SW480 (cell line): ENCODE measurements around the gene RACK1.
"Not testable (repeated sequence)": the region's sequence is repeated elsewhere in the genome, so short reads cannot be mapped to it uniquely, and the experiment has no call there.

ENCODE experiments used
- DNase-seq: peaks from one replicate; pipeline ENCODE4 v3.0.0-alpha.2; 2016; ENCODE audit warnings: low spot score

RACK1 gene

DNA sequence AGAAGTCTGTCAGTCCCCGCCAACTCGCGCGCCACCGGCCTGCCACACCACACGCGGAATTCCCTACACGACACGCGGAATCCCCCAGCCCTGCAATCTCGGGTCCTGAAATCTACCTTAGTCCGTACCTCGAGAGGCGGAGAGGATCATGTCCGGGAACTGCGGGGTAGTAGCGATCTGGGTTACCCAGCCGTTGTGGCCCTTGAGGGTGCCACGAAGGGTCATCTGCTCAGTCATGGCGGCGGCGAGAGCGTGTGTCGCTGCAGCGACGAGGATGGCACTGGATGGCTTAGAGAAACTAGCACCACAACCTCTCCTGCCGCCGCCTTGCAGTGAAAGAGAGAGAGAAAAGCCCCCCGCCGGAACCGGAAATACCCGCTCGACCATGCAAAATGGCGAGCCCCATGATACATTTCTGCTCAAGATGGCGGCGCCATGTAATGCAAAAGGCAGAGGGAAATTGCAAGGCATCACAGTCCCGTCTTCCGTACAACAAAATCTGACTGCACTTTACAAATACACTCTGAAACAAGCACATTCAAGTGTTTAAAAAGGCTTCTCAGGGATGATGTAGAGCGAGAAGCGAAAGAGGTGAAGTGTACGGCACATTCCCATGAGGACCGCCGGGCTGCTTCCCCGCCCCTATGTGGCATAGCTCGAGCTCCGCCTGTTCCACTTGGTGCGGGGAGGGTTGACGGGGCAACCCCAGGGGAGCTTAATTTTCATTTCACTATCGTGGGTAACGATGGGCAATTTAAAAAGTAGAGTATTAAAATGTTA is at the start of gene RACK1:
TSS of gene RACK1 (minus strand) at position 343 of the 780 bp plus-strand sequence. CDS start at position 237, 106 bp downstream.
- DNase-seq = peak; percentile 93

DNA sequence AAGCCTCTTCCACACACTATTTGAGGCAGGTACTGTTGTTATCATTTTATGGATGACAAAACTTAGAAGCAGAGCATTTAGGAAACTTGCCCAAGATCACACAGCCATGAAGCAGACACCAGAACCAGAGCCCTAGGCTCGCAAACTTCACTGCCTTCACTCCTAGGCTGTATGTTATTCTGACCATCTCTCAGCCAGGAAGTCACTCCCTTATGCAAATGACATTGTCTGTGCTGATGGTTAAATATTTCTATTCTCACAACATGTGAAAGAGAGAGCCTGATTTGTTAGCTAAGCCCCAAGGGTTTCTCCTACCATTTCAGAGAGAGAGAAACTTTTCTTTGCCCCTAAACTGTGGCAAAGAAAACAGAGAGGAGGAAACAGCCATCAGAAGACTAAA is 43.6 kb upstream of the RACK1 start:
- not testable (repeated sequence) for DNase-seq

DNA sequence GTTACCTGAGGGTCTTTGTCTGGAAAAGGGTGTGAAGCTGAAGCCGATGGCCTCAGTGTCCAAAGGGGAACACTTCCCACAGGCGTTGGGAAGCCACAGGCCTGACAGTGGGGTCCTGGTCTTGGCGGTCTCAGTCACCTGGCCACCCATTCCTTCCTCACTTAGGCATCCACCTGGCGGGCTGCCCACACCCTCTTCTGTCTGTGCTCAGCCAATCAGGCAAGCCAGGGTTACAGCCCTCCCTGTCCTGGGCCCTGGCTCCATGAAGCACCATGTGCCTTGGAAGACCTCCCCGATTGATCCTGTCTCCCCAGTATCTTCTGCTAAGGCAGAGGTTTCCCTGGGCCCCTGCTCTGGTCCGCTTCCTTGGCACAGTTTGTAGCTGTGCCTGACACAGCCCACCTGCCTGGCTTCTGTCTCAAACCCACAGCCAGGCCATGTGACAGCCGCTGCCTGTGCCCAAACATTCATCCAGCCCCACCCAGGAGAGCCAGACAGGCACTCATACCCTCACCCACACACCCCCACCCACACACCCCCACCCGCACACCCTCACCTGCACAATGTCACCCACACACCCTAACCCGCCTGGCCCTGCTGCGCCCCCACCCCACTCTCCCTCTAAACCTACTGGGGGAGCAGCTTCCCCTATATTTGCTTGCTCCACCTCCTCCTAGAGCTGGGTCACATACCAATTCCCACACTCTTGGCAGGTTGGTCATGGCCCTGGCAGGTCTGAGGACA is 42.4 kb upstream of the RACK1 start:
- DNase-seq = not testable (repeated sequence)

DNA sequence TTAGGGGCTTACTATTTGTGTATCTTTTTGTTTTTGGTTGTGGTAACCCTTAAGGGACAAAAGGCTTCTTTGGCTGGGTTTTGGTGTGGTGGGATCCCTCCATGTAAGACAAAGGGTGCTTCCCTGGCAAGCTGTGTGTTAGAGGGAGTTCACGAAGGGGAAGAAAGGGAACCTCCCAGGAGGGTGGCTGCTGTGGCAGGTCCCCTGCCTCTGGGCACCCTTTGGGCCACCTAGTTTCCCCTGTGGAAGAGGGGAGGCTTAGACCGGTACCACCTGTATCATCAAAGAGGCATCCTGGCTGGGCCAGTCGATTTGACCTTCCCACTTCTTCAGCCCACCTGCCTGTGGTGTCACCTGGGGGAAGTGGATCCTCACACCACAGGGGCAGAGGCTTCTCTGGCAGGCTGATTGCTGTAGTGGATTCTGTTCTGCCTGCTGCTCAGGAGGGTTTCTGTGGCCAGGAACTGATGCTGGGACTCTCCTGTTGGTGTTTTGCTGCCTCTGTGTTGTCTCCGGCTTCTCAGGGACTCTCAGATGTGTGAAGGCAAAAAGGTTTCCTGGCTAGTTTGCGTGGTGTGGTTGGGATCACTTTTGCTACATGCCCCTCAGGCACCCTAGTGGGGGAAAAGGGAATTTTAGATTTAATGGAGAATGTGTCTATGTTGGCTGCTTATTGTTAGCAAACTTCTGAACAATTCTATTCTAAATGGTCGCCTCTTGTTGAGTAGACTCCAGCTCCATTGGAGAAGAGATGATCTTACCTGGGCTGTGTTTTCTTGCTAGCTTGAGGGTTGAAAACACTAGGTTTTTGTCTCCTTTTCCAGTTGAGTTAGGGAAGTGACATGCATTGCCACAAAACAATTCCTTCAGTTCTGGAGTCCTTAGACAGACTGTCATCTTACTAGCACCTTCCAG is 40.4 kb upstream of the RACK1 start:
- not testable (repeated sequence) for DNase-seq

DNA sequence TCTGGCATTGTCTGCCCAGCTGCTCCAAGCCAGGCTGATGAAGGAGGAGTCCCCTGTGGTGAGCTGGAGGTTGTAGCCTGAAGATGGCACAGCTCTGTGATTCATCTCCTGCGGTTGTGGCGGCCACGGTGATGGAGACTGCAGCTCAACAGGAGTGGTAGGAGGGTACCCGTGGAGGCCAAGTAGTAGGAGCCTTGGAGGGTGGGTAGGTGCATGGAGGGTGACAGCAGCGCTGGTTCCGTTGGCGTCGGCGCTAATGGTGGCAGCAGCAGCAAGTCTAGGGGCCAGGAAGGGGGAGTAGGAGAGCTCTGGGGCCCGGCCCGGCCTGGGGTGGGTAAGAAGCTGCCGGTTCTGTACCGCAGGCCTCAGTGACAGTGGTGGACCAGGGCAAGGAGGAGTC is 39.6 kb upstream of the RACK1 start:
- no peak for DNase-seq

DNA sequence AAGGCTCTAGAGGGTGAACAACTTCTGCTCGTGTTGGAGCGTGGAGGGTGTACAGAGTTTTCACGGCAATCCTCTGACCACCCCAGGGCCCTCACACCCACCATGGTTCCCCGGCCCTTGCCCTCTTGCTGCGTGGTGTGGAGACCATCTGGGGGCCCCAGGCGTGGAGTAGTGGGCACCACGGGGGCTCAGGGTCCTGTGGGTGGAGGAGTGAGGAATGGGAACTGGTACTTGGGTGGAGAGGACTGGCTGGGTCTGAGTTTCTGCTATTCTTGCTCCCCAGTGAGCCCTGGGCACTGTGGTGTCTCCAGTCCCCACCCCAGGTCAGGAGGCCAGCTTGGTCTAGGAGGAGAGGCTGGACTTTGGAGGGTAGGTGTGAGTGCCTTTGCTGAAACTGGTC is 39.2 kb upstream of the RACK1 start:
- no peak for DNase-seq

DNA sequence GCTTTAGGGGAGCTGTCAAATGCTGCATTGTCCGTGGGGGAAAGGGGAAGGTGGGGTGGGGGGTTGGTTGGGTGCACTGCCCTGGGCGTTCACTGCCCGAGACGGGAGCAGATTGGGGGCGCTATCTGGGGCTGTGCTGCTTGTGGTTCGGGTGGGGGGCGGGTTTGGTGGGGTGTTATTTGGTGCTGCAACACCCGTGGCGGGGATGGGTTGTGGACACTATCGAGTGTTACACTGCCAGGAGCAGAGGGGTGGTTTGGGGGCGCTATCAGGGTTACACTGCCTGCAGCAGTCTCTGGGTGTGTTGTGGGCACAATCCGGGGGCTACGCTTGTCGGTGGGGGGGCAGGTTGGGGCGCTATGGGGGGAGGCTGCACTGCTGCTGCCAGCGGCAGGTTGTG is 38.7 kb upstream of the RACK1 start:
- not testable (repeated sequence) for DNase-seq

DNA sequence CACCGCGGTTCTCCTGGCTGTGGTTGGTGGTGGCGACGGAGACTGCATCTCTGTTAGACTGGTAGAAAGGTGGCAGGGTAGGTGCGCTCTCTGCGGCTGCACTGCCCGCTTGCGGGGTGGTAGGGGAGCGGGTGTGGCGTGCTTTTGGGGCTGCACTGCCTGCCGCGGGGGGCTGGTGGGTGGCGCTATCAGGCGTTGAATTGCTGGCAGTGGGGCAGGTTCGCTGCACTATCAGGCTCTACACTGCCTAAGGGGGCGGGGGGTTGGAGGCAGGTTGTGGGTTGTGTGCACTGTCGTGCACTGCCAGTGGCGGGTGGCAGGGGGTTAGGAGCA is 38.2 kb upstream of the RACK1 start:
- DNase-seq = no peak

DNA sequence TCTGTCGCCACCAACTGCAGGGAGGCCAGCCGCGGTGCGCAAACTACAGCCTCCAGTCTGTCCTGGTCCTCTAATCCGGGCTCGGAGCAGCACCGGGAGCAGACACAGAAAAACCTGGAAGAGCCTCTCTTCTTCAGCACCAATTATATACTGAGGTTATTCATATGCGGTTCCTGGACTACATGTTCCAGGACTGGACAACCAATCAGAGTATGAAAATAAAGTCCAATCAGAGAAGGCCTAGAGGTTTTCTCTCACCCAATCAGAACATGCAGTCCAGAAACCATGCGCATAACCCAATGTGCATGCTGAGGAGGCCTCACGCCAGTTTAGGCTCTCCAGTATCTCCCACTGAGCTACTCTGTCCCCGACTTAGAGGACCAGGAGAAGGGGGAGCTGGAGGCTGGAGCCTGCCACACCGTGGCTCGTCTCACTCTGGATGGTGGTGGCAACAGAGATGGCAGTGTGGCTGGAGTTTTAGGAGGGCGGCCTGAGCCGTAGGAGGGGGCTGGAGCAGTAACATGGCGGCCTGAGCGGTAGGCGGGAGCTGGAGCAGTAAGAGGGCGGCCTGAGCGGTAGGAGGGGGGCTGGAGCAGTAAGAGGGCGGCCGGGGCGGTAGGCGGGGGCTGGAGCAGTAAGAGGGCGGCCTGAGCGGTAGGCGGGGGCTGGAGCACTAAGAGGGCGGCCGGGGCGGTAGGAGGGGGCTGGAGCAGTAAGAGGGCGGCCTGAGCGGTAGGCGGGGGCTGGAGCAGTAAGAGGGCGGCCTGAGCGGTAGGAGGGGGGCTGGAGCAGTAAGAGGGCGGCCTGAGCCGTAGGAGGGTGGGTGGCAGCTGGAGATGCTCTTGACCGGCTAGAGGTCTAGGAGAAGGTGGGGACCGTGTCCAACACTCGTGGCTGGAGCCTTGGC is 37.6 kb upstream of the RACK1 start:
- DNase-seq = no peak

DNA sequence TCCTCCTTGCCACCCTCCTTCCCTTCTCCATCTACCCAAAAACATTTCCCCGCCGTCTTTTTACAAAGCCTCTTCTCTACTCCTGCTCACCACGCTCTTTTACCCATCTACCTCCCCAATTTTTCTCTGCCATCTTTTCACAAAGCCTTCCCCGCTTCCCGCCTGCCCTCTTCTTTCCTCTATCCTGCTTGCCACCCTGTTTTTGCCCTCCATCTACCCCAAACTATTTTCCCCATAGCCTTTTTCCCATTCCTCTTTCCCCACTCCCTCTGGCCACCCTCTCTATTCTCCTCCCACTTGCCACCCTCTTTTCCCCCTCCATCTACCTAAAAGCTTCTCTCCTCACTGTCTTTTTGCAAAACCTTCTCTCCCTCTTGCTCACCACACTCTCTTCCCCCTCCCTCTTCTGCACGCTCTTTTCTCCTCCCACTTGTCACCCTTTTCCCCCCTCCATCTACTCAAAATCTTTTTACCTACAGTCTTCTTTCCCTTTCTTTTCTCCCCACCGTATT is 36.6 kb upstream of the RACK1 start:
- DNase-seq = no peak

DNA sequence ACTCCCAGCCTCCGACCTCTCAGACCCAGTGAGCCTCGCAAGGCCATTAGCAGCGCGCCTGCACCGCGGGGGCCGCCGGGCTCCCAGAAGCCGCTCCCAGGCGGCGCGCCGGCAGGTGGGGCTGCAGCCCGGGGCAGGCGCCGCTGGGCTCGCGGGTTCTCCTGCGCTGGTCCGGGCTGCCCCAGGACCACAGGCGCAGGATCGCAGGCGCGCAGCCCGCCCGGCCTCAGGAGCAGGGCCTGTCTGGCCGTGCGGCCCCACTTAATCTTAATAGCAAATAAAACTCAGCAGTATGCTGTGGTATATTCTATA is 29.7 kb upstream of the RACK1 start:
- not testable (repeated sequence) for DNase-seq

DNA sequence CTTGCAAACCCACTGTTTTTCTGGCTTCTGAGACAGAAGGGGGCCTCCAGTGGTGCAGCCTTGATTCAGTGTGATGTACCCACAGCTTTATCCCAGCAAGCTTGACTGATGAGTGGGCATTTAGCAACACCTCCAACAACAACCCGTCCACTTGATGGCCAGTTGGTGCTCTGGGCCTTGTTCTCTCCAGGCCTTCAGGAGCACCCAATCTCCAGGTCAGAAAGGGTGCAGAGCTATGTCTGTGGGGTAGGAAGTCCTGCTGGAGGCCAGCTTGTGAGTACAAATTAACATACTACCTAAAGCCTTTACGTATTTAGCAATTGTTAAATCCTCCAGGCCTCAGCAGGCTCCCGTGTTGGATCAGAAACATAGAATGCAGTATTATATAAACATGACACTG is 27.4 kb upstream of the RACK1 start:
- no peak for DNase-seq

DNA sequence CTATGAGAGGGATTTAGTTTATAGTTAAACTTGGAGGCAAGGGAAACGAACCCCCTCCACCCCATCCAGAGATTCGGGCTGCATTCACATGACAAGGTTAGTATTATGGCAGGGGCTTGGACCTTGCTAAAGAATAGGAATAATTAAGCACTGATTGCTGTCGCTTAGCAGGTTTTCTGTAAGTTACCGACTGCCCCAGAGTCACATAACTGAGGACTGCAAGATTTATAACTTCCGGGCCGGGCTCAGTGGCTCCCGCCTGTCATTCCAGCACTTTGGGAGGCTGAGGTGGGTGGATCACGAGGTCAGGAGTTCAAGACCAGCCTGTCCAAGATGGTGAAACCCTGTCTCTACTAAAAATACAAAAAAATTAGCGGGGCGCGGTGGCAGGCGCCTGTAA is 24.2 kb upstream of the RACK1 start:
- not testable (repeated sequence) for DNase-seq

DNA sequence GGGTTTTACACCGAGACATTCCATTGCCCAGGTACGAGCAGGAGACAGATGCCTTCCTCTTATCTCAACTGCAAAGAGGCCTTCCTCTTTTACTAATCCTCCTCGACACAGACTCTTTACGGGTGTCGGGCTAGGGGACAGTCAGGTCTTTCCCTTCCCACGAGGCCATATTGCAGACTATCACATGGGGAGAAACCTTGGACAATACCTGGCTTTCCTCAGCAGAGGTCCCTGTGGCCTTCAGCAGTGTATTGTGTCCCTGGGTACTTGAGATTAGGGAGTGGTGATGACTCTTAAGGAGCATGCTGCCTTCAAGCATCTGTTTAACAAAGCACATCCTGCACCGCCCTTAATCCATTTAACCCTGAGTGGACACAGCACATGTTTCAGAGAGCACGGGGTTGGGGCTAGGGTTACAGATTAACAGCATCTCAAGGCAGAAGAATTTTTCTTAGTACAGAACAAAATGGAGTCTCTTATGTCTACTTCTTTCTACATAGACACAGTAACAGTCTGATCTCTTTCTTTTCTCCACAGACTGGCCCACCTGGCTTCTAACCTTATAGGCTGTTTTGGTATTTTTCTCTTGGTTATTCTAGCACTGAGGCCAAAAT is 23.7 kb upstream of the RACK1 start:
- not testable (repeated sequence) for DNase-seq

DNA sequence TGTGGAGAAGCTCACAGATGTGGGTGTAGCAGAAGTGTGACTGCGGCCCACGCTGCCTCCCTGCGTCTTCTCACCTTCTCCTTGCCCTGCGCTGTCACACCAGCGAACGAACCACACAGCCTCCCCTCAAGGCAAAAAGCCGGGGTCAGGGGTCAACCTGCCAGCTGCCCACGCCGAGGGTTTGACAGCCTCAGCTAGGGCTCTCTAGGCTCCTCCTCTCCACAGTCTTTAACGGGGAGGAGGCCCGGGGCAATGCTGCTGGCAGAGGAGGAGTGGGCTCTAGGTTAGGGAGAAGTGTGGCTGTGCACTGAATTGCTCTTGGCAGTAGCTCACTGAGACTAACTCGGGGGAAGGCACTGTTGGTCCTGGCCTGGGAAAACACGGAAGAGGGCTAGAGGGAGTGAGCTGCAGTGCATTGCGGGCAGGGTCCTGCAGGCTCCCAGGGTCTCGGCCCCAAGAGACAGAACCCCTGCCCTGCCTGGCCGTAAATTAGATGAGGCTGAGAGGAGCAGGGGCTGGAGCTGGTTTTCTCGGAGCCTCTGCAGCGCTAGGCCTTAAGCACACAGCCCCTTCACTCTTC is 21.5 kb upstream of the RACK1 start:
- DNase-seq = no peak

DNA sequence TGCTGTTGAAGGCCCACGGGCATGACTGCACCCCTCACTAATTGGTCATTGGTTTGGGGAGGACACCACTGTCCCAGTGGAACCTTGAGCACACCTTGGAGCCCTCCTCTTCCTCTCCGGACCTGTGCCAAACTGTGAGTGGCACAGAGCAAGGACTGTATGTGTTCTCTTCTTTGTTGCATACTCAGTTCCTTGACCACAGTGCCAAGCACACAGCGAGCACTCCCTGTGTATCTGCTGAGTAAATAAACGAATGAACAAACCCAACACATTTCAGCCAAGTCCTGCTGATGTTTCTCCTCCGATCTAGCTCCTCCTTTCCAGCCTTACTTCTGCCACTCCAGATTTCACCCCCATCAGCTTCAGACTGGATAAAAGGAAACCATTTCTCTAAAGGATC is 19.9 kb upstream of the RACK1 start:
- DNase-seq = no peak

DNA sequence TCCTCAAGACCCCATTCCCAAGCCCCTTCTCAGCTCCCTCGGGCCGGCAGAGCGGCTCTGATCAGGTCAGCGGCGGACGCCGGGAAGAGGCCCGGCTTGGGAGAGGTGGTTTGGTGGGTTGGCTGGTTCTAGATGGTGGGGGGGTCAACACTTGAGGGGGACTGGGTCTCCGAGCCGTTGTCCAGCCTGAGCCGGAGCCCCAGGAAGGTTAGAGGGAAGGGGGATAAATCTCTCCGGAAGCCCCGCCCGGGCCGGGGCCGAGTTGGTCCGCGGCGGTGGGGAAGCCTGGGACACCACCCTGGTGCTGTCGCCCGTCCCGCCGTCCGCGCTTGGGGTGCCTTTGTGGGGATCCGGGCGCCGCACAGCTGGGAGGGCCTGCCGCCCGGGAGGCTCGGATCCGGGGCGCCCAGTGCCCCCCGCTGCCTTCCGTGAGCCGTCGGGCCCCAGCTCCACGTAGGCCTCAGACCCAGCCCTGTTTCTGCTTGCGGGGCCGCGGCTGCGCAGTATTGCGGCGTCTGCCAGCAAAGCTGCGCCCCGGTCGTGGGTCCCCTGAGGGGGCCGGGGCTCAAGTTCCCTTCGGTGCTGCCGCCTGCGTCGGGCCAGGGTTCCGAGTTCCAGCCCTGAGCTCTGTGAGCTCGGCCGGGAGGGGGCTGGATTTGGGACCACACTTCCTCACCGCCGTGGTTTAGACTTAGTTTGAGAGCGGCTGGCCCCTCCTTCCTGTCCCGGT is 17.8 kb upstream of the RACK1 start:
- peak; percentile 78 for DNase-seq

DNA sequence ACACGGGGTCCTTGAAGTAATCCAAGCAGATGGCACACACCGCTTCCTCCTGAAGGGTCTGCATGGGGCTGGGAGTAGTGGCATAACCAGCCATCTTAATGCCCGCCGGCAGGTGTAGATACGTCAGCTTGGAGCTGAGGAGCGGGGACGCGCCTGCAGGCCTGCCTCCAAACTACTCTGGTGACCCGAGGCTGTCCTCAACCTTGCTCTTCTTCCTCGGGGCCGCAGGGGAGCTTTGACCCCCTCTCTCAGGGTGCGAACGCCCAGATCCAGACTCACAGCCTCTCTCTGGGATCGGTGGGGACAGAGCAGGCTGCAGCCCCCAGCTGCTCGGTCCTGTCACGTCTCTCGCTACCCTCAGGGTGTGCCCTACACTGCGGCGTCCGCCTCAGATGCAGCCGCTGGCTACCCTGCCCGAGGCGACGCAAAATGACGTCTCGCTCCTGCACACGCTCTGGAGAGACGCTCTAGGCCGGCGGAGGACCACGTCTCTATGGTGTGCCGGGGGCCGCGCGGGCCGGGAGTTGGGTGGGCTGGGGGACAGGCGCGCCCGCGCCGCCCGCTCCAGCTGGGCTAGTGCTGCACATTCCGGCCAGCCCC is 17.1 kb upstream of the RACK1 start, which contains the start of gene TRIM52:
TSS of gene TRIM52 (minus strand) at position 424 of the 600 bp plus-strand sequence. CDS start at position 94, 330 bp downstream.
- peak; percentile 96 for DNase-seq

DNA sequence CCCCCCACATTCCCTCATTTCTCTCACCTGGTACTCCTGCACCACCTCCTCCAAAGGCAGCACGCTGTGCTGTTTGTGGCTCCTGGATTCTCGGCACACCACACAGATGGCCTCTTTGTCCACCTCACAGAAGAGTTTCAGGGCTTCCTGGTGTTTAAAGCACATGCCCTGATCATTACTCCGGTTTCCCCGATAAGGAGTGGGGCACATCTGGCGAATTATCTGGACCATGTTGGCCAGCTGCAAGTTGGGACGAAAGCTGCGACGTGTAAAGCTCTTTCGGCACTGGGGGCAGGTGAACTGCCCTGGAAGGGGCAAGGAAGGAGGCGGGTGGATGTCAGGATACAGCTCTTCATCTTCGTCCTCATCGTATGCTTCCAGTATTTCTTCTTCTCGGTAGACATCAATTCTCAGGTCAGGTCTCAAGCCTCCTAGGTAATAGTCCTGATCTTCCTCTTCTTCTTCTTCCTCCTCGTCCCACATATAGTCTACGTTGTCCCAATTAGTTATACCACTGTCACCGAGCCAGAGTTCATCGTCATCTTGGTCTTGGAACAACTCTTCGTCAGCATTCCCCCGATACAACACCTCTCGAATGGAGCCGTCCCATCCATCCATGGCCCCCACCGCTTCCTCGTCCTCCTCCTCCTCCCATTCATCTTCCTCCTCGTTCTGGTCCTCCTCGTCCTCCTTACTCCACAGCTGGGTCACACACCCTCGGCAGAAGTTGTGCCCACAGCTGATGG is 16.4 kb upstream of the RACK1 start:
- no peak for DNase-seq
